ENCODE results near the gene MOGAT2.

GRCh38 chr11:75781831-75782230, 64.2 kb downstream of the MOGAT2 start:
- TF ChIP-seq CTCF (conservative IDR thresholded peaks at IDR 0.05; ENCODE audit: low read depth, low read length) = no peak
- no peak for TF ChIP-seq BHLHE40 (IDR thresholded peaks at IDR 0.05; ENCODE audit: low read depth, low read length)
- no peak for TF ChIP-seq ELK1 (IDR thresholded peaks at IDR 0.05; ENCODE audit: borderline replicate concordance, low read depth, low read length)
- TF ChIP-seq POLR2A (IDR thresholded peaks at IDR 0.05; ENCODE audit: low read depth, low read length) = no peak
- no peak for TF ChIP-seq RAD21 (IDR thresholded peaks at IDR 0.05; ENCODE audit: low read length)
- TF ChIP-seq USF2 (IDR thresholded peaks at IDR 0.05; ENCODE audit: low read depth, low read length) = no peak
- TF ChIP-seq CEBPB (IDR thresholded peaks at IDR 0.05; ENCODE audit: low read depth, low read length) = no peak
- no peak for TF ChIP-seq RCOR1 (IDR thresholded peaks at IDR 0.05; ENCODE audit: insufficient replicate concordance, low read length)
